ENCODE measurements around the gene SPATA45.
"Not testable (repeated sequence)": the region's sequence is repeated elsewhere in the genome, so short reads cannot be mapped to it uniquely, and the experiment has no call there.

Gene SPATA45

DNA sequence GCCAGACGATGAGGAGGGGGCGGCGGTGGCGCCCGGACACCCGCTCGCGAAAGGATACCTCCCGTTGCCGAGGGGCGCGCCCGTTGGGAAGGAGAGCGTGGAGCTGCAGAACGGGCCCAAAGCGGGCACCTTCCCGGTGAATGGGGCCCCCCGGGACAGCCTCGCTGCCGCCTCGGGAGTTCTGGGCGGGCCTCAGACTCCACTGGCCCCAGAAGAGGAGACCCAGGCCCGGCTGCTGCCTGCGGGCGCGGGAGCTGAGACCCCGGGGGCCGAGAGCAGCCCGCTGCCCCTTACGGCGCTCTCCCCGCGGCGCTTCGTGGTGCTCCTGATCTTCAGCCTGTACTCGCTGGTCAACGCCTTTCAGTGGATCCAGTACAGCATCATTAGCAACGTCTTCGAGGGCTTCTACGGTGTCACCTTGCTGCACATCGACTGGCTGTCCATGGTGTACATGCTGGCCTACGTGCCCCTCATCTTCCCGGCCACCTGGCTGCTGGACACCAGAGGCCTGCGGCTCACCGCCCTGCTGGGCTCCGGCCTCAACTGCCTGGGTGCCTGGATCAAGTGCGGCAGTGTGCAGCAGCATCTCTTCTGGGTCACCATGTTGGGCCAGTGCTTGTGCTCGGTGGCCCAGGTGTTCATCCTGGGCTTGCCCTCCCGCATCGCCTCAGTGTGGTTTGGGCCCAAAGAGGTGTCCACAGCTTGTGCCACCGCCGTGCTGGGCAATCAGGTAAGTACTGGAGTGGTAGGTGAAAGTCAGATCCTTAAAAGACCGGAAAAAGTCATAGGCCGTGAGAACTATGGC, 11.2 kb upstream of the SPATA45 start:
- peak; percentile 48 for DNase-seq
- H3K27ac ChIP-seq: peak overlapping the region; percentile 94
- H3K36me3 ChIP-seq: peaks cover 49% of the 10 kb centered on the region
- peak overlapping the region; percentile 81 for H3K4me3 ChIP-seq (ENCODE audit: low read depth, low read length)
- TF ChIP-seq, protein P1, sequence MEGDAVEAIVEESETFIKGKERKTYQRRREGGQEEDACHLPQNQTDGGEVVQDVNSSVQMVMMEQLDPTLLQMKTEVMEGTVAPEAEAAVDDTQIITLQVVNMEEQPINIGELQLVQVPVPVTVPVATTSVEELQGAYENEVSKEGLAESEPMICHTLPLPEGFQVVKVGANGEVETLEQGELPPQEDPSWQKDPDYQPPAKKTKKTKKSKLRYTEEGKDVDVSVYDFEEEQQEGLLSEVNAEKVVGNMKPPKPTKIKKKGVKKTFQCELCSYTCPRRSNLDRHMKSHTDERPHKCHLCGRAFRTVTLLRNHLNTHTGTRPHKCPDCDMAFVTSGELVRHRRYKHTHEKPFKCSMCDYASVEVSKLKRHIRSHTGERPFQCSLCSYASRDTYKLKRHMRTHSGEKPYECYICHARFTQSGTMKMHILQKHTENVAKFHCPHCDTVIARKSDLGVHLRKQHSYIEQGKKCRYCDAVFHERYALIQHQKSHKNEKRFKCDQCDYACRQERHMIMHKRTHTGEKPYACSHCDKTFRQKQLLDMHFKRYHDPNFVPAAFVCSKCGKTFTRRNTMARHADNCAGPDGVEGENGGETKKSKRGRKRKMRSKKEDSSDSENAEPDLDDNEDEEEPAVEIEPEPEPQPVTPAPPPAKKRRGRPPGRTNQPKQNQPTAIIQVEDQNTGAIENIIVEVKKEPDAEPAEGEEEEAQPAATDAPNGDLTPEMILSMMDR (IDR thresholded peaks at IDR 0.05; ENCODE audit: low read depth, low read length): no peak
- no peaks in the 10 kb centered on the region for H3K9me3 ChIP-seq (ENCODE audit: severe bottlenecking)
- H3K27me3 ChIP-seq (ENCODE audit: insufficient read depth, low read depth, severe bottlenecking): no peaks in the 10 kb centered on the region

DNA sequence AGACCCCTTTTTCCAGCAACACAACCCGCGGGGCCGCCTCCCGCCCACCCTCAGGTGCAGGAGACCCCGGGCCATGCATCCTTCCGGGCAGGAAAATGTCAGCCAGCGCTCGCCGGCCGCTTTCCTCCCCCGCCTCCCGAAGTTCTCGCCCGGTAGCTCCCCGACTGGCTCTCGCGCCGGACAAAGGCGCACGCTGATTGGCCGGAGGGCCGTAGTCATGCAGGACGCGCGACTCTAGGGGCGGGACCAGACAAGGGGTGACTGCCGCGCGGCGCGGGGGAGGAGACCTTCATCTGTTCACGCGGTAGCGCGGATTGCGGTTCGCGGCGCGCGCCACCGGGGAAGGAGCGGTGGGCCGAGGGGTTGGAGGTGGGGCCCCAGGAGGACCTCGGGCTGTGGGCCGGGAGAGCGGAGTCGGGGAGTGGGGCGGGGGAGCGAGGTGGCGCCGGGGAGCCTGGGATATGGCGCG, 10.6 kb upstream of the SPATA45 start, which contains the start of gene FLVCR1:
FLVCR1 (plus strand) TSS at position 284 of the 469 bp plus-strand sequence; CDS start at position 462, 178 bp downstream.
- Histone ChIP-seq H3K27me3 (ENCODE audit: insufficient read depth, low read depth, severe bottlenecking) (no peaks in the 10 kb centered on the region), H3K9me3 (ENCODE audit: severe bottlenecking) (no peaks in the 10 kb centered on the region), H3K27ac (peak within 1 kb of the TSS; percentile 94), H3K36me3 (peaks cover 45% of the 10 kb centered on the region), H3K4me3 (ENCODE audit: low read depth, low read length) (peak within 1 kb of the TSS; percentile 81)
- DNase-seq: peak; percentile 100
- TF ChIP-seq, protein P1 (IDR thresholded peaks at IDR 0.05; ENCODE audit: low read depth, low read length): no peak

DNA sequence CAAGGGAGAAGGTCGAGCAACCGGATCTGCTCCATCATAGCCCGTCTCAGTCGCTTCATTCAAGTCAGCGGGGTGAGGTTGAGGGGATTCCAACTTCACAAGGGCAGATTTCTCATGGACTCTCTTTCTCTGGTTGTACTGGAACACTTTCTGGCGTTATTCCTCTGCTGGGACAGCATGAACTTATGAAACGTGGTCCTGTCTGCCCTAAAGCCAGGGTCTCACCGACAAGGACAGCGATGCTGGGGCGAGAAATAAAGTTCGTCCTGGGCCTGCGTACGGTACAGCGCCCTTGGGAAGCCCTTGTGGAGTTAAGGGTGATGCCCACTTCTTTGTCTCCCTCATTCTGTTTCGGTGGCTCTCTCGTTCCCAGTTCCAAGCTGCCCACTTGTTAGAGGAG, 9.3 kb upstream of the SPATA45 start:
- Histone ChIP-seq H3K27ac (peak overlapping the region; percentile 94), H3K9me3 (ENCODE audit: severe bottlenecking) (no peaks in the 10 kb centered on the region), H3K36me3 (peaks cover 32% of the 10 kb centered on the region), H3K4me3 (ENCODE audit: low read depth, low read length) (peak overlapping the region; percentile 81), H3K27me3 (ENCODE audit: insufficient read depth, low read depth, severe bottlenecking) (no peaks in the 10 kb centered on the region)
- DNase-seq: no peak
- TF ChIP-seq, protein P1 (IDR thresholded peaks at IDR 0.05; ENCODE audit: low read depth, low read length): no peak

DNA sequence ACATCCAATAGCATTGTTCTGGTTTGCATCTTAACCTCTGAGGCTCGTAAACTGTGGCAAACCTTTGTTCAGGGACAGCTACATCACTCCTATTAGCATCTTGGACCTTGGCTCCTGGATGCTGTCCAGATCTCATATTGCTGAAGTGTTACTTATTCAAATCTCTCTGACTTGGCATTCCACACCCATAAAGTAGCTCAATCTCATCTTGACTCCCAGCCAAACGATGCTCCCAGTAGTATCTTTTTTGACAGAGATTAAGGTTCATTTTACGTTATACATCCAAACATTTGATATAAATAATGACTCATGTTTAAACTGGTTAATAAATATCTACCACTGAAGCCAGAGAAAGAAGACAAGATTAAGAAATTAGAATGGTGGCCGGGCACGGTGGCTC, 6.2 kb upstream of the SPATA45 start:
- no peaks in the 10 kb centered on the region for H3K27me3 ChIP-seq (ENCODE audit: insufficient read depth, low read depth, severe bottlenecking)
- no peak overlapping the region for H3K27ac ChIP-seq
- H3K36me3 ChIP-seq: peaks cover 5% of the 10 kb centered on the region
- no peak overlapping the region for H3K4me3 ChIP-seq (ENCODE audit: low read depth, low read length)
- H3K9me3 ChIP-seq (ENCODE audit: severe bottlenecking): no peaks in the 10 kb centered on the region
- TF ChIP-seq, protein P1 (IDR thresholded peaks at IDR 0.05; ENCODE audit: low read depth, low read length): no peak
- DNase-seq: no peak

DNA sequence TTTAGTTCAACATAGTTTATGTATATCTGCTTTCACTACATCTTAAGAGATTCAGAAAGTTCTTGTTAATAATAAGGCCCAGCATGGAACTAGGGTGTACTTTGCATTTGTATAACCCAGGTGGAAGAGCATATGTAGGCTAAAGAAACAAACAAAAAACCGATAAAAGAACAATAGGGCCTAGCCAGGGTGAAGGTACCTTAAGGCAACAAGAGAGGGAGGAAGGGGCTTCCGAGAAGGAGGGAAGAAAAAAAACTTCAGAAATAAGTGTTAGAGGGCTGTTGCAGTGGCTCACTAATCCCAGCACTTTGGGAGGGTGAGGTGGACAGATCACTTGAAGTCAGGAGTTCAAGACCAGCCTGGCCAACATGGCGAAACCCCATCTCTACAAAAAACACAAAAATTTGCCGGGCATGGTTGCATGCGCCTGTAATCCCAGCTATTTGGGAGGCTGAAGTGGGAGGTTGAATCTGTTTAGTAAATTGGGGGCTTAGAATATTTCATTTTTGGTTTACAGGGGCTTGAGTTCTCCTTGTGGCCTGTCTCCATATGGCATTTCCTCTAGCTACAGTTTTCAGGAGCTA, 4.7 kb upstream of the SPATA45 start:
- Histone ChIP-seq H3K9me3 (ENCODE audit: severe bottlenecking) (no peaks in the 10 kb centered on the region), H3K36me3 (no peaks in the 10 kb centered on the region), H3K27ac (no peak overlapping the region), H3K4me3 (ENCODE audit: low read depth, low read length) (no peak overlapping the region), H3K27me3 (ENCODE audit: insufficient read depth, low read depth, severe bottlenecking) (no peaks in the 10 kb centered on the region)
- no peak for DNase-seq
- TF ChIP-seq, protein P1 (IDR thresholded peaks at IDR 0.05; ENCODE audit: low read depth, low read length): no peak

DNA sequence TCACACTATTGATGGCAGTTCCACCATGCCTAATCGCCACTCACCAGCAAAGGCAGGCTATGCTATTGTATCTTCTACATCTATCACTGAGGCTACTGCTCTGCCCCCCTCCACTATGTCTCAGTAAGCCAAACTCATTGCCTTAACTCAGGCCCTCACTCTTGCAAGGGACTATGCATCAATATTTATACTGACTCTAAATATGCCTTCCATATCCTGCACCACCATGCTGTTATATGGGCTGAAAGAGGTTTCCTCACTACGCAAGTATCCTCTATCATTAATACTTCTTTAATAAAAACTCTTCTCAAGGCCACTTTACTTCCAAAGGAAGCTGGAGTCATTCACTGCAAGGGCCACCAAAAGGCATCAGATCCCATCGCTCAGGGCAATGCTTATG, 2.9 kb downstream of the SPATA45 start:
- not testable (repeated sequence) for DNase-seq; H3K9me3 ChIP-seq (ENCODE audit: severe bottlenecking); H3K27ac ChIP-seq; H3K4me3 ChIP-seq (ENCODE audit: low read depth, low read length); H3K27me3 ChIP-seq (ENCODE audit: insufficient read depth, low read depth, severe bottlenecking); H3K36me3 ChIP-seq
